ENCODE results near the gene IVD.

- TF ChIP-seq REST (IDR thresholded peaks at IDR 0.05; ENCODE audit: low read depth, low read length) (no peak), RFX5 (IDR thresholded peaks at IDR 0.05; ENCODE audit: low read length) (no peak), ZBTB33 (IDR thresholded peaks at IDR 0.05; ENCODE audit: borderline replicate concordance, low read depth) (no peak), GABPA (IDR thresholded peaks at IDR 0.05; ENCODE audit: low read depth) (no peak), NRF1 (IDR thresholded peaks at IDR 0.05; ENCODE audit: low read depth, low read length) (no peak), IRF3 (IDR thresholded peaks at IDR 0.05; ENCODE audit: low read depth, low read length) (no peak), ELF1 (IDR thresholded peaks at IDR 0.05) (no peak), EP300 (IDR thresholded peaks at IDR 0.05; ENCODE audit: borderline replicate concordance in 1 of 2, low read depth in 1 of 2, low read length in 1 of 2) (no peak), JUND (IDR thresholded peaks at IDR 0.05) (no peak), TAF1 (IDR thresholded peaks at IDR 0.05; ENCODE audit: borderline replicate concordance, low read depth, low read length) (no peak), SMC3 (IDR thresholded peaks at IDR 0.05; ENCODE audit: low read depth, low read length) (no peak), POLR2AphosphoS5 (IDR thresholded peaks at IDR 0.05; ENCODE audit: low read depth, low read length) (no peak)
- TF ChIP-seq, protein P1, sequence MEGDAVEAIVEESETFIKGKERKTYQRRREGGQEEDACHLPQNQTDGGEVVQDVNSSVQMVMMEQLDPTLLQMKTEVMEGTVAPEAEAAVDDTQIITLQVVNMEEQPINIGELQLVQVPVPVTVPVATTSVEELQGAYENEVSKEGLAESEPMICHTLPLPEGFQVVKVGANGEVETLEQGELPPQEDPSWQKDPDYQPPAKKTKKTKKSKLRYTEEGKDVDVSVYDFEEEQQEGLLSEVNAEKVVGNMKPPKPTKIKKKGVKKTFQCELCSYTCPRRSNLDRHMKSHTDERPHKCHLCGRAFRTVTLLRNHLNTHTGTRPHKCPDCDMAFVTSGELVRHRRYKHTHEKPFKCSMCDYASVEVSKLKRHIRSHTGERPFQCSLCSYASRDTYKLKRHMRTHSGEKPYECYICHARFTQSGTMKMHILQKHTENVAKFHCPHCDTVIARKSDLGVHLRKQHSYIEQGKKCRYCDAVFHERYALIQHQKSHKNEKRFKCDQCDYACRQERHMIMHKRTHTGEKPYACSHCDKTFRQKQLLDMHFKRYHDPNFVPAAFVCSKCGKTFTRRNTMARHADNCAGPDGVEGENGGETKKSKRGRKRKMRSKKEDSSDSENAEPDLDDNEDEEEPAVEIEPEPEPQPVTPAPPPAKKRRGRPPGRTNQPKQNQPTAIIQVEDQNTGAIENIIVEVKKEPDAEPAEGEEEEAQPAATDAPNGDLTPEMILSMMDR (IDR thresholded peaks at IDR 0.05) = no peak
- TF ChIP-seq, protein P2, sequence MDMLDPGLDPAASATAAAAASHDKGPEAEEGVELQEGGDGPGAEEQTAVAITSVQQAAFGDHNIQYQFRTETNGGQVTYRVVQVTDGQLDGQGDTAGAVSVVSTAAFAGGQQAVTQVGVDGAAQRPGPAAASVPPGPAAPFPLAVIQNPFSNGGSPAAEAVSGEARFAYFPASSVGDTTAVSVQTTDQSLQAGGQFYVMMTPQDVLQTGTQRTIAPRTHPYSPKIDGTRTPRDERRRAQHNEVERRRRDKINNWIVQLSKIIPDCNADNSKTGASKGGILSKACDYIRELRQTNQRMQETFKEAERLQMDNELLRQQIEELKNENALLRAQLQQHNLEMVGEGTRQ (IDR thresholded peaks at IDR 0.05; ENCODE audit: borderline replicate concordance, low read depth, low read length) = no peak
Measured at GRCh38 chr15:40436892-40437751, 31.5 kb downstream of the IVD start.

Measured in SK-N-SH (cell line).